Activated CD4-positive, alpha-beta T cell treated with anti-CD3 and anti-CD28 coated beads for 48 hours (primary cell): ENCODE results near the gene SCN8A.
"Not testable (repeated sequence)": the region's sequence is repeated elsewhere in the genome, so short reads cannot be mapped to it uniquely, and the experiment has no call there.

Source experiments
- DNase-seq: peaks from one replicate; pipeline ENCODE4 v3.0.0-alpha.2; 2020

SCN8A gene

GRCh38 chr12:51591016-51591901, at the start of gene SCN8A:
TSS of gene SCN8A (plus strand) at chr12:51591233. CDS start at chr12:51662818, 71,585 bp downstream.
- DNase-seq, result peak; percentile 54

GRCh38 chr12:51546097-51546496, 44.9 kb upstream of the SCN8A start:
- no peak for DNase-seq

GRCh38 chr12:51547606-51548005, 43.4 kb upstream of the SCN8A start:
- DNase-seq, result no peak

GRCh38 chr12:51548241-51548640, 42.8 kb upstream of the SCN8A start:
- no peak for DNase-seq

- DNase-seq, result no peak
These were observed 41.4 kb upstream of the SCN8A start for GRCh38 chr12:51549637-51550036.

- not testable (repeated sequence) for DNase-seq
These were observed 22.6 kb upstream of the SCN8A start for GRCh38 chr12:51568271-51569032.

- no peak for DNase-seq
These were observed 11.6 kb upstream of the SCN8A start for GRCh38 chr12:51579321-51579850.

GRCh38 chr12:51589060-51589459, 2.0 kb upstream of the SCN8A start:
- DNase-seq, result no peak

GRCh38 chr12:51589557-51590176, 1.4 kb upstream of the SCN8A start:
- no peak for DNase-seq

- peak; percentile 81 for DNase-seq
These were observed 552 bp upstream of the SCN8A start for GRCh38 chr12:51590347-51591015.

GRCh38 chr12:51592034-51592705, 1.1 kb downstream of the SCN8A start:
- DNase-seq, result no peak

GRCh38 chr12:51593021-51593420, 2.0 kb downstream of the SCN8A start:
- DNase-seq, result no peak

- DNase-seq, result peak; percentile 49
These were observed 2.5 kb downstream of the SCN8A start for GRCh38 chr12:51593539-51593938.

- DNase-seq, result no peak
These were observed 7.1 kb downstream of the SCN8A start for GRCh38 chr12:51598156-51598555.

GRCh38 chr12:51600721-51601120, 9.7 kb downstream of the SCN8A start:
- DNase-seq, result no peak

GRCh38 chr12:51601241-51601640, 10.2 kb downstream of the SCN8A start:
- DNase-seq, result no peak

GRCh38 chr12:51605896-51606295, 14.9 kb downstream of the SCN8A start:
- not testable (repeated sequence) for DNase-seq

- not testable (repeated sequence) for DNase-seq
These were observed 16.2 kb downstream of the SCN8A start for GRCh38 chr12:51607197-51607596.

GRCh38 chr12:51620448-51620847, 29.4 kb downstream of the SCN8A start:
- no peak for DNase-seq

- no peak for DNase-seq
These were observed 30.3 kb downstream of the SCN8A start for GRCh38 chr12:51621156-51621922.

- no peak for DNase-seq
These were observed 31.5 kb downstream of the SCN8A start for GRCh38 chr12:51622564-51622963.
